BJ (cell line): ENCODE measurements around the gene BTG4. TPM values are rescaled to one million over a fixed set of nuclear protein-coding genes. Genes with fewer than 3 reads are reported as not detected.

Source experiments
- CTCF ChIA-PET: fragments of 350-600 bp; formaldehyde crosslinking; extraction: SDS; loops from one replicate; lab custom pipeline; 2021; ENCODE audit warnings: antibody characterized with exemption, inconsistent platforms; lab: Yijun Ruan, JAX
- POLR2A ChIA-PET: fragments of 300-600 bp; sonication (Branson Sonifier 250); formaldehyde crosslinking; extraction: SDS; loops from one replicate; lab custom pipeline; 2021; ENCODE audit warnings: antibody characterized with exemption; lab: Charles Lee
- DNase-seq: peaks from one replicate; pipeline ENCODE4 v3.0.0-alpha.2; 2011; ENCODE audit warnings: low read depth
- H3K27me3 ChIP-seq: 2 replicates; pipeline ENCODE4 v1.6.0; 2011; ENCODE audit warnings: low read length; ENCODE audit not compliant: control insufficient read depth, insufficient read depth
- H3K36me3 ChIP-seq: 2 replicates; pipeline ENCODE4 v1.5.1; 2011; ENCODE audit warnings: low read length; ENCODE audit not compliant: control insufficient read depth, insufficient read depth
- H3K4me3 ChIP-seq: 2 replicates; pipeline ENCODE4 v1.5.1; 2011; ENCODE audit warnings: low read depth, mild to moderate bottlenecking, control low read depth, low read length
- CTCF ChIP-seq: IDR thresholded peaks from 2 replicates; pipeline ENCODE4 v1.5.1; 2011; ENCODE audit warnings: low read depth, mild to moderate bottlenecking, control low read depth, inconsistent platforms, low read length, moderate library complexity; ENCODE audit not compliant: insufficient read depth
- polyA plus RNA-seq: library from polyadenylated mRNA; depleted of rRNA; stranded (reverse); fragments of >200 nt; gene quantifications from 2 replicates; pipeline ENCODE4 v1.2.3, GENCODE V29; 2011

The BTG4 gene
- polyA plus RNA-seq, 1 experiment: not detected

GRCh38 chr11:111520560-111520959 lies 8.4 kb upstream of the BTG4 start:
- Histone ChIP-seq H3K4me3 (no peak overlapping the region), H3K27me3 (no peaks in the 10 kb centered on the region), H3K36me3 (no peaks in the 10 kb centered on the region)
- no peak for TF ChIP-seq CTCF
- CTCF ChIA-PET: no interaction called here
- no peak for DNase-seq
- POLR2A ChIA-PET: no interaction called here

GRCh38 chr11:111518668-111519067 lies 6.5 kb upstream of the BTG4 start:
- ChIA-PET CTCF (no interaction called here), POLR2A (no interaction called here)
- DNase-seq: no peak
- Histone ChIP-seq H3K27me3 (no peaks in the 10 kb centered on the region), H3K36me3 (no peaks in the 10 kb centered on the region), H3K4me3 (no peak overlapping the region)
- no peak for TF ChIP-seq CTCF

GRCh38 chr11:111515591-111515990 lies 3.4 kb upstream of the BTG4 start:
- Histone ChIP-seq H3K27me3 (no peaks in the 10 kb centered on the region), H3K4me3 (no peak overlapping the region), H3K36me3 (no peaks in the 10 kb centered on the region)
- CTCF ChIA-PET: no interaction called here
- DNase-seq: no peak
- no peak for TF ChIP-seq CTCF
- POLR2A ChIA-PET: no interaction called here

GRCh38 chr11:111514216-111515031 lies 2.2 kb upstream of the BTG4 start, which contains the start of gene HOATZ:
Gene HOATZ, plus strand, starts transcription at chr11:111514778. Its CDS starts 7 bp downstream, at chr11:111514785.
- H3K4me3 ChIP-seq: no peak within 1 kb of the TSS

More at GRCh38 chr11:111514216-111515031, 2.2 kb upstream of the BTG4 start, which contains the start of gene HOATZ:
- no peak for DNase-seq
- TF ChIP-seq CTCF: 0 out of 2 replicates have a peak, but pooled peaks have one; percentile 10
- ChIA-PET POLR2A (no interaction called here), CTCF (interaction anchor here (1.0 to 1.1 kb wide), 2 partner anchors 12 to 69 kb away, joined by 3 read pairs; no protein-coding TSS in a partner anchor)
- Histone ChIP-seq H3K27me3 (no peaks in the 10 kb centered on the region), H3K36me3 (no peaks in the 10 kb centered on the region)
